HG03558 (cell line): ENCODE measurements around the gene MAG.

Experiments
- ATAC-seq: cut with Tn5 transposase; IDR thresholded peaks from one replicate; pipeline ENCODE4 v1.9.1; 2021; ENCODE audit warnings: moderate number of reproducible peaks; ENCODE audit not compliant: unreplicated experiment; ENCODE audit errors: extremely low read depth

The MAG gene

DNA sequence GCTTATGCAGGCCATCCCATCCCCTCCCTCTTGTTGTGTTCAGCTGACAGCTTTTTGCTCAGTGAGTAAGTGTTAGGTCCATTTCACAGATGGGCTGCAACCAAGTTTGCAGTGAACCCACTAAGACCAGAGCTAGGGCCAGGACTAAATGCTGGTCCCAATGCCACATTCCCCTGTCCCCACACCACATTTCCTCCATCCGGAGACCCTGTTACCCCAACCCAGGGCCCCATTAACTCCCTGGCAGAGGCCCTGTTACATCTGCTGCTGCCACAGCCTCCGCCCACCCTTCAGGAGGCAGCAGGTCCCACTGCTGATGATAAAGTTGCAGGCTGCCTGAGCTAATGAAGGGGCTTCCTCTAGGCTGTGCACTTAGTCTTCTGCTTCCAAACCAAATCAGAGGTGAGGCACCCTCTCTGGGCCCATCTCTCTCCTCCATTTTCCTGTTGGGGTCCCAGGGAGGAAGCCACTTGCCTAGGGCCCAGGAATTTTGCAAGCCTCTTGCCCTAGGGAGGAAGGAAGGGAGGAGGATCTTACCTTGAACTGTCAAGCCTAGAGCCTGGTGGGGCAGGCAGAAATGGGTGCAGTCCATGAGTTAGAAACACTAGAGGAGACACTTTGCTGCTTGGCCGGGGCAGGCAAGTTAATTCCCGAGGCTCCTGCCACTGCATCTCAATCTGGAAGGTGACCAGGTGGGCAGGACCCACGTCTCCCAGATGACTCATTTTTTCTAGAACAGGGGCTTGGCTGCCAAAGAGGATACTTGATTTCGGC lies 26.6 kb upstream of the MAG start:
- no peak for ATAC-seq

DNA sequence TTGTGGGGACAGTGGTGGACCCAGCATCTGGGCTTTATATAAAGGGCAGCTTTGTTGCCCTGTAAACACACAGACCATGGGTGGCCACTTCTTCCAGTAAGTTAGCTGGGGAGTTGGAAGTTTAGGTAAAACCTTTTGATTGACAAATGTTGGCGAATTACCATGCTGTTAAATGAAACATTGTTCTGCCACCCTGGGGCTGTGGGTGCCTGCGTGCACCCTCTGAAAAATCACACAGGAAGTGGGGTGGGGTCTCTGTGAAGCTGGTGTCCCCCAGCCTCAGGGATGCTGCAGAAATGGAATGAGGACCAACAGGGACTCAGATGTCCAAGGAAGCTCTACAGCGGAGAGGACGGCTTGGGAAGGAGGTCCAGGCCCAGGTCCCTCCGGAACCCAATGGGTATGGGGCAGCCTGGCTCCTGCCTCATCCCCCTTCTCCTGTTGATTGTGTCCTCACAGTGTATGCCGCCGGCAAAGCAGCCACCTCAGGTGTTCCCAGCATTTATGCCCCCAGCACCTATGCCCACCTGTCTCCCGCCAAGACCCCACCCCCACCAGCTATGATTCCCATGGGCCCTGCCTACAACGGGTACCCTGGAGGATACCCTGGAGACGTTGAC lies 26.0 kb upstream of the MAG start:
- no peak for ATAC-seq

DNA sequence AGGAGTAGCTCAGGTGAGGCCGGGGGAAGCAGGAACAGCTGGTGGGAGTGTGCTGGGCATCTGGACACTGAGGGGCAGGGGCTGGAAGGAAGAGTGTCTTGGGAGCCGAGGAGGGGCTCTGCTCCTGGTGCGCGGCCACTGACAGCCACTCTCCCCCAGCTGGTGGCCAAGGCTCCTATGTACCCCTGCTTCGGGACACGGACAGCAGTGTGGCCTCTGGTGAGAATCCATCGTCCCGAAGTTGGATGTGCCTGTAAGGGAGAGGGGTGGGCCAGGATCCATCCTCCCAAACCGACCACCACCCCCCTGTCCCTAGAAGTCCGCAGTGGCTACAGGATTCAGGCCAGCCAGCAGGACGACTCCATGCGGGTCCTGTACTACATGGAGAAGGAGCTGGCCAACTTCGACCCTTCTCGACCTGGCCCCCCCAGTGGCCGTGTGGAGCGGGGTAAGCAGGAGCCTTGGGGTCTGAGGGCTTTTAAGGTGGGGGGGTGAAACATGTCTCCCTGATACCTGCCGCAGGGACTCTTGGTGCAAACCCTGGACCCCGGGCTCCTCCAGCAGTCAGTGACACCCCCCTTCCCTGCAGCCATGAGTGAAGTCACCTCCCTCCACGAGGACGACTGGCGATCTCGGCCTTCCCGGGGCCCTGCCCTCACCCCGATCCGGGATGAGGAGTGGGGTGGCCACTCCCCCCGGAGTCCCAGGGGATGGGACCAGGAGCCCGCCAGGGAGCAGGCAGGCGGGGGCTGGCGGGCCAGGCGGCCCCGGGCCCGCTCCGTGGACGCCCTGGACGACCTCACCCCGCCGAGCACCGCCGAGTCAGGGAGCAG lies 25.2 kb upstream of the MAG start:
- no peak for ATAC-seq

DNA sequence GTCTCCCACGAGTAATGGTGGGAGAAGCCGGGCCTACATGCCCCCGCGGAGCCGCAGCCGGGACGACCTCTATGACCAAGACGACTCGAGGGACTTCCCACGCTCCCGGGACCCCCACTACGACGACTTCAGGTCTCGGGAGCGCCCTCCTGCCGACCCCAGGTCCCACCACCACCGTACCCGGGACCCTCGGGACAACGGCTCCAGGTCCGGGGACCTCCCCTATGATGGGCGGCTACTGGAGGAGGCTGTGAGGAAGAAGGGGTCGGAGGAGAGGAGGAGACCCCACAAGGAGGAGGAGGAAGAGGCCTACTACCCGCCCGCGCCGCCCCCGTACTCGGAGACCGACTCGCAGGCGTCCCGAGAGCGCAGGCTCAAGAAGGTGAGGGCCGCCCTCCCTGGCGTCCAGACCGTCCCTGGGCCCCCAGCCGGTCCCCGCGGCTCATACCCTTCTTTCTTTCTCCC lies 24.6 kb upstream of the MAG start:
- ATAC-seq: no peak

DNA sequence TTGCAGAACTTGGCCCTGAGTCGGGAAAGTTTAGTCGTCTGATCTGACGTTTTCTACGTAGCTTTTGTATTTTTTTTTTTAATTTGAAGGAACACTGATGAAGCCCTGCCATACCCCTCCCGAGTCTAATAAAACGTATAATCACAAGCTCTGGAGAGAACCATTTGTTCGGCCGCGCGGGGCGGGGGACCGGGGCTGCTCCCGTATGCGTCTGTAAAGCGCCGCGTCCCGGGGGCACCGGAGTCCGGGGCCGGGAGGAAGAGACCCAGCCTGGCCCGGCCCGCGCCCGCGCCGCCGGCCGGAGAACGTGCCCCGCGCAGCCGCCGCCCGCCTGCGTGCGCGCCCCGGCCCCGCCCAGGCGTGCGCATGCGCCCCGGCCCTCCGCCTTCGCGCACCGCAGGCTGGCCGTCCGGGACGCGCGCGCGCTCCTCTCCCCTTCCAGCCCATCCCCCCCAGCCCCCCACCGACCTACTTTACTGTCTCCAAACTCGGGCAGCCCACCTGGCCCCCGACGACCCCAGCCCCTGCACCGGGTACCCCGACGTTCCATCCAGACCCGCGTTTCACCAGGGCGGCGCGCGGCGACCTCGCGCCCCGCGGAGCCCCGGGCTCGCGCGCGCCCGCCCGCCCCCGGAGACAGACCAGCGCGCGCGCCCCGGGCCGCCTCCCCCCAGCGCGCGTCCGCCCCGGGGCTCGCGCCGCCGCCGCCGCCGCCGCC lies 24.0 kb upstream of the MAG start:
- peak; percentile 9 for ATAC-seq

DNA sequence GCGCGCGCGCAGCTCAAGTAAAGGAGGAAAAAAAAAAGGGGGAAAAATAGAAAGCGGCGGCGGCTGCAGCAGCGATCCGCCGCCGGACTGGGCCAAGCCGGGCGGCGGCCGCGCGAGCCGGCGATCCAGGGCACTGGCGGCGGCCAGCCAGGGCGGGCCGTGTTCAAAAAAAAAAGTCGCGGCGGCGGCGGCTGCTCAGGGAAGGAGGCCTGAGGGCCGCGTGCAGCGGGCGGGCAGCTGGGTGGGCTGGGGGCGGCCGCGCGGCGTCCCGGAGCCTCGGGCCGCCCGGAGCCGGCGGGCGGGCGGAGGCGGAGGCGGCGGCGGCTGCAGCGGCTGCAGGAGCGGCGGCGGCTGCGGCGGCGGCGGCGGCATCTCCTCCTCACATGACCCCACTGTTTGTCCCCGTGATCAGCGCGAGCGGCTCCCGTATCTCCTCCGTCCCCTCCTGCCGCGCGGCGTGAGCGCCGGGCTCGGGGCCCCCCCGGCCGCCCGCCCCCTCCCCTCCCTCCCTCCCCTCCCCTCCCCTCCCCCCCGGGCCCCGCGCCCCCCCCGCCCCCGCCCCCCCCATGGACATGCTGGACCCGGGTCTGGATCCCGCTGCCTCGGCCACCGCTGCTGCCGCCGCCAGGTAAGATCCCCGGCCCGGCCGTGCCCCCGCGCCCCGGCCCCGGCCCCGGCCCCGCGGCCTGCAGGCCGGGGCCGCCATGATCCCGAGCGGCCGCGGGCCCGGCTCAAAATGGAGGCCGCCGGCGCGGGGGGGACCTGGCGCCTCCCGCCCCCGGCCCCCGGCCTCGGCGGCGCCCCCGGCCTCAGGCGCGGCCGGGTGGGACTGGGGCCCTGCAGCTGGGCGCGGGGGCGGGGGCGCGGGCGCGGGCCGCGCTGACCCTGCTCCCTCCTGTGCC lies 23.2 kb upstream of the MAG start, which contains the start of gene USF2:
Gene USF2 (plus strand): TSS at position 427 of the 902 bp plus-strand sequence. CDS start 140 bp downstream, at position 567.
- ATAC-seq: peak; percentile 3

DNA sequence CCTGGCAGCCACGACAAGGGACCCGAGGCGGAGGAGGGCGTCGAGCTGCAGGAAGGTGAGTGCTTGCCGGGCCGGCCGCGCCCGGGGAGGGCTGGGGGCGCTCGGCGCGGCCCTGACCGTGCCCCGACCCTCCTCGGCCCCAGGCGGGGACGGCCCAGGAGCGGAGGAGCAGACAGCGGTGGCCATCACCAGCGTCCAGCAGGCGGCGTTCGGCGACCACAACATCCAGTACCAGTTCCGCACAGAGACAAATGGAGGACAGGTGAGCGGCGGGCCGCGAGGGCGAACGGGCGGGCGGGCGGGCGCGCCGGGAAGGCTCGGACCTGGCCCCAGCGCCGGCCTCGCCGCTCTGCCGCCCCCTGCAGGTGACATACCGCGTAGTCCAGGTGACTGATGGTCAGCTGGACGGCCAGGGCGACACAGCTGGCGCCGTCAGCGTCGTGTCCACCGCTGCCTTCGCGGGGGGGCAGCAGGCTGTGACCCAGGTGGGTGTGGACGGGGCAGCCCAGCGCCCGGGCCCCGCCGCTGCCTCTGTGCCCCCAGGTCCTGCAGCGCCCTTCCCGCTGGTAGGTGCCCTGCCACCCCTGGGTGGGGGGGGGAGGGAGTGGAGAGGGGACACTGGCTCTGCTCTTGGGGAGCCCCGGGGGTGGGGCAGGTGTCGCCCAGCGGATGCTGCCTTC lies 22.4 kb upstream of the MAG start:
- ATAC-seq: peak; percentile 31

DNA sequence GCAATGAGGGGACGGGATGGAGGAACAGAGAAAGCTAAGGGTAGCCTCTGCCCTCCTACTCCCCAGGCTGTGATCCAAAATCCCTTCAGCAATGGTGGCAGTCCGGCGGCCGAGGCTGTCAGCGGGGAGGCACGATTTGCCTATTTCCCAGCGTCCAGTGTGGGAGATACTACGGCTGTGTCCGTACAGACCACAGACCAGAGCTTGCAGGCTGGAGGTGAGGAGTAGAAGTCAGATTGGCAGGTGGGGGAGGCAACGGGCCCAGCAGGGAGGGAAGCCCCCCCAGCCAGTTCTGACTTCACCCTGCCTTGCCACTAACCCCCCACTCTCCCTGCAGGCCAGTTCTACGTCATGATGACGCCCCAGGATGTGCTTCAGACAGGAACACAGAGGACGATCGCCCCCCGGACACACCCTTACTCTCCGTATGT lies 21.6 kb upstream of the MAG start:
- ATAC-seq: no peak

DNA sequence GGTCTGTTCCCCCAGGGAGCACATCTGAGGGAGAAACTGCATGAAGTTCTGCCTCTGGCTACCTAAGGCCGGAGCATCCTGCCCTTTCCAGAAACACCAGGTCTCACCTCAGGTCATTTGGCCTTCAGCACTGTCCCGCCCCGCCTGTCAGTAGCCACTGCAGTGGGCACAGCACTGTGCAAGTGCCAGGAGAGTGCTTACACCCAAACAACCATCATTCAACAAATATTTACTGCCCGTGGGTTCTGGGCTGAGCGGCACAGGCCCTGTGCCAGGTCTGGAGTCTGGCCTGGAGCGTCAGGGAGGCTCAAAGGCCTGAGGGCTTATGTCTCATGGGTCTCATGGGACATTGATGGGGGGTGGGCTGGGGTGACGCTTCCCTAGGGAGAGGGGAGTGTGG lies 20.4 kb upstream of the MAG start:
- no peak for ATAC-seq

DNA sequence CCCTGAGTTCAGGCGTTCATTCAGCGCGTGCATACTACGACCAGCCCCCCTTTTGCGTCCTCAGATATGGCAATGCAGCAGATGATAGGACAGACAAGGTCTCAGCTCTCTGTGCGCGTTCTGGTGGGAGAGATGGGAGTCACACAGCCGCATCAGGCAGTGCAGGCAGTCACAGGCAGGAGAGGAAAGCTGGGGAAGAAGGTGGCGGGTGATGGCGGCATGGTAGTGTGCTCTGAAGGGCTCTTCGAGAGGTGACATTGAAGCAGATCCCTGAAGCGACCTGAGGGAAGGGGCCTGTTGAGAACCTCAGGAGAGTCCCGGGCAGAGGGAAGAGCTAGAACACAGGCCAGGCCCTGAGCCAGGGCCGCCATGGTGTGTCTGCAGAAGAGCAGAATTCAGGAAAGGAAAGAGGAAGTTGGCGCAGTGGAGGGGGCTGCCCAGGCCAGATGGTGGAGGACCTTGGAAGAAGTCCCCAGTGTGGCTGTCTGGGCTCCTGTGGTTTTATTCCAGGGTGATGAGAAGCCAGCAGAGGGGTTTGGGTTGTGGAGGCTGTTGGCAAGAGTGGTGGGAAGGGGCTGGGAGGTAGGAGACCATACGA lies 19.7 kb upstream of the MAG start:
- no peak for ATAC-seq

DNA sequence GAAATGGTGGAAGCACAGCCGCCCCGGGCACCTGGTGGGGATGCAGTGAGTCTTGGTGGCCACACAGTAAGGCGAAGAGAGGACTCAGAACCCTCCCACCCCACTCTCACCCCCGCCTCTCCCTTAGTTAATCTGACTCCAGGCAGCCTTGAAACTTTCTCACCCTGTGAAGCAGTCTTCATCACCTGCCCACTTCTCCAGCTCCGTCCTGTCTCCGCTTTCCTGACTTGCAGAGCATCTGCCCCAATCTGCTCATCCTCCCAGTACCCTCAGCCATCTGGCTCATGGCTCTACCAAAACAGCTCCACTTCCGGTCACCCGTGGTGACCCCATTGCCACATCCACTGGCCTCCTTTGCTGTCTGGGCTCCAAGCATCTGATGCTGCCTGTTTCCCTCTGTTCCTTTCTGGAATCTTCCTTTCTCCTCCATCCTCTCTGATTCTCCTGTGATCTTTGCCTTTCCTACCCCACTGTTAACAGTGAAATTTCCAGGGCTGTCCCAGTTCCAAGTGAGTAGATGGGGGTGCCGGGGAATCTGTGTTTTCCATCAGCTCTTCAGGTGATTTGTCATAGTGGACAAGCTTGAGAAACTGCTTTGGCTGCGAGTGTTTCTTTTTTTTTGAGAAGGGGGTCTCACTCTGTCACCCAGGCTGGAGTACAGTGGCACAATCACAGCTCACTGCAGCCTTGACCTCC lies 18.9 kb upstream of the MAG start:
- ATAC-seq: no peak

DNA sequence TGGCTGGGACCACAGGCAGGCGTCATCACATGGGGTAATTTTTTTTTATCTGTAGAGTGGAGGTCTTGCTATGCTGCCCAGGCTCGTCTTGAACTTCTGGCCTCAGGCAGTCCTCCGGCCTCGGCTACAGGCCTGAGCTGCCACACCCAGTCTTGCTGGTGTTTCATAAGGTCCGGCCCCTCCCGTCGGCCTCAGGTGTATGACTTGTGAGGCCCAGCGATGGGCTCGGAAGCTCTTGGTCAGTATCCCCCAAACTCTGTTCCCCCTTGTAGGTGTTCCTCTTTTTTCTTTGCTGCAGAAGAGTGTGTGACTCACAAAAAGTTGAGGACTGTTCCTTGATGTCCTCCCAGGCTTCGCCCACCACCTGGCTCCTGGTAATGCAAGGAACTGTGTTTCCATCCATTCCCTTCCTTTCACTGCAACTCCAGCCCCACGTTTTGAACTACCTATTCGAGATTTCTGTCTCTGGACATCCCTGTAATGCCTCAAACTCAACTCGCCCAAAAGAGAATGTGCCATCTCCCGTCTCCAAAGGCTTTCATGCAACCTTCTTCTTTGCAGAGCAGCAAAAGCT lies 18.2 kb upstream of the MAG start:
- ATAC-seq: no peak

DNA sequence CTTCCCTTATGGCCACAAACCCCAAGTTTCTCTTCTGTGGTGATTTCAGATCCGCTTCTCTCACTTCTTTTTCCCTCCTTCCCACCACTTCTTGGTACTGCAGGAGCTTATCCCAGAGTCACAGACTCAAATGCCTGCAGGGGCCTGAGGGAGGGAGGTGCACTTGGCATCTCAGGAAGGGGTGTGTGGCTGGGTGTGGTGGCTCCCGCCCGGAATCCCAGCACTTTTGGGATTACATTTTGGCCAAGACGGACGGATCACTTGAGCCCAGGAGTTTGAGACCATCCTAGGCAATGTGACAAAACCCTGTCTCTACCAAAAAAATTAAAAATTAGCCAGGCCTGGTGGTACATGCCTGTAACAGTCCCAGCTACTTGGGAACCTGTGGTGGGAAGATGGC lies 17.6 kb upstream of the MAG start:
- ATAC-seq: no peak

DNA sequence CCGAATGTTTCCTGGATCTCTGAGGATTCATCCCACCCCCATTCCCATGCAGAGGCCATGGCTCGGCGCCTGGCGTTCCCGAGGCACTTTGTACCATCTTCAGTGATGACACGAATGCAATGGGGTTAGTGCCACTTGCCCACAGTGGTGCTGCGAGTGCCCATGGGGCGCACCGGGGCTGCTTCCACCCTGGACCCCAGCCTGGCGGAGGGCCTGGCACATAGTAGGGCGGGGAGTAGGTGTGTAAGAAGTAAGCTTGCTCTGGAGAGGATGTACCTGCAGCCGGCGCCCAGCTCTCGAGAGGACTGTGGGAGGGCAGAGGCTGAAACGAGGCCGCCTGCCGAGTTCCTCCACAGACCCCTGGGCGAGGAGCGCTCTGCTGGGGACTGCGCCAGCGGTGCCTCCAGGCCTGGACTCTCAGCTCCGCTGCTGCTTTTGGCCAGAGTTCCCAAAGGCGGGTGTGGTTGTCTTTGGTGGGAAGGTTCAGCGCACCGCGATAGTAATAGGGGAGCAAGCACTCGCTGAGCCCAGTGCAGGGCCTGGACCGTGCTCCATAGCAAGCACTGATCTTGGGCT lies 15.2 kb upstream of the MAG start:
- no peak for ATAC-seq

DNA sequence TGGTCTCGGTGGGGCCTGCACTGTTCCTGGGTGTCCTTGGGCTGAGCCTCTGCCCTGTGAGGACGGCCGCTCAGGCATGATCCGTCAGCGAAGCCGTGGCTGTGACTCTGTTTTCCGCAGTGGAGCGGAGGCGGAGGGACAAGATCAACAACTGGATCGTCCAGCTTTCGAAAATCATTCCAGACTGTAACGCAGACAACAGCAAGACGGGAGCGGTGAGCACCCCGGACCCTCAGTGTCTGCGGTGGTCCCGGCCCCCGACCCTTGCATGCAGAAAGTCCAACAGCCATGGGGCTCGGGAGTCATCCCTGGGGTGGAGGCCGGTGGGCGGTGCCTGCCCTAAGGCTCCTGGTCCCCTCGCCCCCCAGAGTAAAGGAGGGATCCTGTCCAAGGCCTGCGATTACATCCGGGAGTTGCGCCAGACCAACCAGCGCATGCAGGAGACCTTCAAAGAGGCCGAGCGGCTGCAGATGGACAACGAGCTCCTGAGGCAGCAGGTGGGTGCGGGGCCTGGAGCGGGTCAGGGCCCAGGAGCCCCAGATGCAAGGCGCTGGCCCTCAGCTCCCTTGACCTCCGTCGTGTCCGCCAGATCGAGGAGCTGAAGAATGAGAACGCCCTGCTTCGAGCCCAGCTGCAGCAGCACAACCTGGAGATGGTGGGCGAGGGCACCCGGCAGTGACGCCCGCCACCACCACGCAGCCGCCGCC lies 13.2 kb upstream of the MAG start:
- no peak for ATAC-seq

DNA sequence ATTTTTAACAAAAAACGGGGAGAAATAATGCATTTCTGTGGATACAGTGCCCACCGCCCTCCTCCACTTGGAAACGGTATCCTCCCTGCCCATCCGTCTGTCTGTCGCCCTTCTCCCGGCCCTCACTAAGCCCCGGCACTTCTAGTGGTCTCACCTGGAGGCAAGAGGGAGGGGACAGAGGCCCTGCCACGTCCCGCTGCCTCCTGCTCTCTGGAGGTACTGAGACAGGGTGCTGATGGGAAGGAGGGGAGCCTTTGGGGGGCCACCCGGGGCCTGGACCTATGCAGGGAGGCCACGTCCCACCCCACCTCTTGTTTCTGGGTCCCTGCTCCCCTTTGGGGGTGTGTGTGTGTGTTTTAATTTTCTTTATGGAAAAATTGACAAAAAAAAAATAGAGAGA lies 12.6 kb upstream of the MAG start:
- ATAC-seq: no peak
